Adrenal gland (tissue), 5 donors: Measurements from ENCODE around the gene MAP3K20.

ENCODE experiments used
- CTCF ChIP-seq, 6 experiments: fragments of 450-650 bp in 4 of 6; fragments of 200-600 bp in 2 of 6; sonication (generic) in 1 of 6; IDR thresholded peaks; 1 replicate in 5 of 6; 2 replicates in 1 of 6; pipeline versions ENCODE4 v1.5.1 to v1.8.0; 2016 to 2021; ENCODE audit warnings: antibody characterized with exemption in 6 of 6, mild to moderate bottlenecking in 2 of 6, moderate library complexity in 1 of 6
- POLR2A ChIP-seq, 2 donors: fragments of 450-650 bp; IDR thresholded peaks; one replicate each; pipeline ENCODE4 v1.6.1; 2017; ENCODE audit warnings: antibody characterized with exemption in 2 of 2, mild to moderate bottlenecking in 2 of 2, moderate library complexity in 1 of 2
- donor health status: DM: no; HTN: no; CAD: no.

DNA sequence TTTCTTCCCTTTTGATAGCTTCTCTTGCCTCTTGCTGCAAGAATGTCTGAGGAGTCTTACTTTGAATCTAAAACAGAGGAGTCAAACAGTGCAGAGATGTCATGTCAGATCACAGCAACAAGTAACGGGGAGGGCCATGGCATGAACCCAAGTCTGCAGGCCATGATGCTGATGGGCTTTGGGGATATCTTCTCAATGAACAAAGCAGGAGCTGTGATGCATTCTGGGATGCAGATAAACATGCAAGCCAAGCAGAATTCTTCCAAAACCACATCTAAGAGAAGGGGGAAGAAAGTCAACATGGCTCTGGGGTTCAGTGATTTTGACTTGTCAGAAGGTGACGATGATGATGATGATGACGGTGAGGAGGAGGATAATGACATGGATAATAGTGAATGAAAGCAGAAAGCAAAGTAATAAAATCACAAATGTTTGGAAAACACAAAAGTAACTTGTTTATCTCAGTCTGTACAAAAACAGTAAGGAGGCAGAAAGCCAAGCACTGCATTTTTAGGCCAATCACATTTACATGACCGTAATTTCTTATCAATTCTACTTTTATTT is 145.6 kb downstream of the MAP3K20 start:
- TF ChIP-seq POLR2A (IDR thresholded peaks at IDR 0.05) (no peak), CTCF (IDR thresholded peaks at IDR 0.05) (no peak)
